Anterior cingulate cortex (tissue), 58 donors: ENCODE data around the gene SYNPR.
A peak's percentile ranks its signal among the peaks of the same experiment; 100 is the strongest.
"Not testable (repeated sequence)": the region's sequence is repeated elsewhere in the genome, so short reads cannot be mapped to it uniquely, and the experiment has no call there.

Source experiments
- DNase-seq, 58 donors: peaks; one replicate each; lab custom pipeline; 2025; lab: John Stamatoyannopoulos, UW

The SYNPR gene

GRCh38 chr3:63595221-63595620 is 317.1 kb downstream of the SYNPR start:
- DNase-seq: no peak

DNA sequence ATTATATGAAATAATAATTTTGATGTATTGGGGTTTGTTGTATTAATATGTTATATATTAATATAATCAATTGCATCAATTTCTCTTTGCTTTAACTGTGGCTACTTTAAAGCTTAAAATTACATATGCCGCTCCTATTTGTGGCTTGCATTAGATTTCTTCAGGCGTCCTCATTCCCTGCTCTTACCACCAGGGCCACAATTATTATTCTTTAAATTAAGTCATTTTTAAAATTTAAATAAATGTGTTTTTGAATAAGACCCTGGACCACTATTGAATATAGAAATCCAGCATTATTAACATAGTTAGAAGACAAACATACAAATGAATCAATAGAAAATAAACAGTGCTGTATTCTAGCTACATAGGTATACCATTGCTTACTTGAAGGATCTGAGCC is 318.9 kb downstream of the SYNPR start:
- DNase-seq: no peak

GRCh38 chr3:63607716-63608115 is 329.6 kb downstream of the SYNPR start:
- DNase-seq: no peak

DNA sequence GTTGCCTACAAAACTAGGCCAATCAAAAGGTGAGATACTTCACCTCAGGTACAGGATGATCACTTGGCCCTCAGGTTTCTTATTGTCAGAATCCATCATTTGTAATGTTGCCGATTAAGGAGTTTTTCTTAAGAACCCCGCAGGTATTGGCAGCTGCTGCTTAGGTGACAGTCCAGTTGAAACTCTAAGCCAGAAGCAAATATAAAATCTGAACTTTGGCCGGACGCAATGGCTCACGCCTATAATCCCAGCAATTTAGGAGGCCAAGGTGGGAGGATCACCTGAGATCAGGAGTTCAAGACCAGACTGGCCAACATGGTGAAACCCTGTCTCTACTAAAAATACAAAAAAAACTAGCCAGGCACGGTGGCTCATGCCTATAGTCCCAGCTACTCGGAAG is 331.3 kb downstream of the SYNPR start:
- DNase-seq: no peak

- DNase-seq: no peak
These were observed 331.7 kb downstream of the SYNPR start for GRCh38 chr3:63609834-63610233.

GRCh38 chr3:63611382-63611781 is 333.3 kb downstream of the SYNPR start:
- DNase-seq: no peak

DNA sequence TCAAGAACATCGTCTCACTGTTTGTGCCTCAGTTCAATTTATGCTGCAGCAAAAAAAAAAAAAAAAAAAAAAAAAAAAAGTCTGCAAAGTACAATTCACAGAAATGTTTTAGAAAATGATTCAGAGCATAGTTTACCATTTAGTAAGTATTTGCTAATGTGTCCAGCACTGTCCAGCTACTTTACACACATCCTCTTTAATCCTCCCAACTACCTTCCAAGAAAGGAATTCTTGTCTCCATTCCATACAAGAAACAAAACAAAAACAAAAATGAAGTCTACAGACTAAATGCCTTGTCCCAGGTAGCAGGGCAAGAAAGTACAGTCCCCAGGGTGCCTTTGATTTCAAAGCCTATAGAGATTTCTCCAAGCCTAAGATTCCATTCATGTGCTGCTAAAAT is 335.5 kb downstream of the SYNPR start:
- DNase-seq: no peak

- DNase-seq: no peak
These were observed 339.3 kb downstream of the SYNPR start for GRCh38 chr3:63617391-63617790.

GRCh38 chr3:63624941-63625560 is 346.9 kb downstream of the SYNPR start:
- DNase-seq: no peak

DNA sequence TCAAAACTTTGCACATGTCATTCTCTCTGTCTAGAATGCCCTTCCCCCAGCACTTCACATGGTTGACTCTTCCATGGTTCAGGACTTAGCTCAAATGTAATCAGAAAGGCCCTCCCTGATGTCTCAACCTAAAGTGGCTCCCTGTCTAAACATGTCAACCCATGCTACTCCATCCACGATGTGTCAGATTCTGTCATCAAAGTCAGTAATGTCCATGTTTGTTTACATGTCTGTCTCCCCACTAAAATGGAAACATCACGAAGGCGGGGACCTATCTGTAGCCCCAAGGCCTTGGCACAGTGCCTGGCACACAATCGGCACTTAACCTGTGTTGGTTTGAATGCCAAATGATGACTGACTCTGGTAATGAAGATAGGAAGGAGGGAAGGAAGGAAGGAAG is 353.6 kb downstream of the SYNPR start:
- DNase-seq: no peak

- no peak for DNase-seq
These were observed 357.1 kb downstream of the SYNPR start for GRCh38 chr3:63635186-63635585.

DNA sequence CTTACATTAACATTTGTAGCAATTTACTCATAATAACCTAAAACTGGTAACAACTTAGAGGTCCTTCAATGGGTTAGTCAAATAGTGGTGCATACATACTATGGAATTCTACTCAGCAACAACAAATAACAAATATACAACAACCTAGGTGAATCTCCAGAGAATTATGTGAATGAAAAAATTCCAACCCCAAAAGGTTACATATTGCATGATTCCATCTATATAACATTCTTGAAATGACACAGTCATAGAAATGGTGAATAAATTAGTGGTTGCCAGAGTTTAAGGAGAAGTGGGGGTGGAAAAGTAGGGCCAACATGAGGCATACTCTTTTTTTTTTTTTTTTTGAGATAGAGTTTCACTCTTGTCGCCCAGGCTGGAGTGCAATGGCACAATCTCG is 361.7 kb downstream of the SYNPR start:
- DNase-seq: no peak

DNA sequence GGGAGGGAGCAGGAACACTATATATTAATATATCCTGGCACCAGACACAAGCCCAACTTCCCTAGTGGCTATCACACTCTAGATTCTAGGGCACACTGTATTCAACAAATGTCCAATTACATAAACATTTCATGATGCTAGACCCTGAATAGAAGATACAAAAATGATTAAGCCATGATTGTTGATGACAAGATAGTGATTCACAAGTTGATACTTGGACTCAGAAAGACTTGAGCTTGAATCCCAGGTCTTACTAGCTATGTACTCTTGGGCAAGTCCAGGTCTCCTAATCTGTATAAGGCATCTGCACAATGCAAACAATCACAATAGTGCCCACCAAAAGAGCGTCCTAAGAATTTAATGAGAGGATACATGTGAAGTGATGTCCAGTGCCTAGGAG is 364.4 kb downstream of the SYNPR start:
- DNase-seq: no peak

DNA sequence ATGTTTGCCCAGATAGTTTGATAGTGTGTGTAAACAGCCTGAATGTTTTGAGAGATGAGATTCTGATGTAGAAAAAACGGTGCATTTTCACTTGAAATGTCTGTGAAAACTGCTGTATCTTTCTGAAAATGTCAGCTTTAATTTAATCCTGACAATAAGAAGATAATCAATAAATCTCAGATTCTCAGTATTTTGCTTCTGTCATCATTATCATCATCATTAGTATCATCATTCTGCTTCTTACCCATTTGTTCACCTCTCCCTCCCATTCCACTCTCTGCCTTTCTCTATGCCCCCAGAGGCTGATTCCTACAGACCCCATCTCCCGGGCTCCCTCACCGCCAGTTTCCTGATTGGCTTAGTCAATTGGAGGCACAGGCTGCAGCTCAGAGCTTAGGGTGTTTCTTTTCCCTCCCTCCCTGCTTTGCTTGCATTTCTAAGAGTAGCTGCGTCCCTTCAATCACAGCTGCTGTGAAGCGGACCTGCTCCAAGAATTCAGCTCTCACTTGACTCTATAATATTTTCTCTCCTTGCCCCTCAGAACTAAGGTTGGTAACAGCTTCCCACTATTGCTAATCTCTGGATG is 366.2 kb downstream of the SYNPR start:
- peak in 1 of 58 donors; percentile 8 for DNase-seq

DNA sequence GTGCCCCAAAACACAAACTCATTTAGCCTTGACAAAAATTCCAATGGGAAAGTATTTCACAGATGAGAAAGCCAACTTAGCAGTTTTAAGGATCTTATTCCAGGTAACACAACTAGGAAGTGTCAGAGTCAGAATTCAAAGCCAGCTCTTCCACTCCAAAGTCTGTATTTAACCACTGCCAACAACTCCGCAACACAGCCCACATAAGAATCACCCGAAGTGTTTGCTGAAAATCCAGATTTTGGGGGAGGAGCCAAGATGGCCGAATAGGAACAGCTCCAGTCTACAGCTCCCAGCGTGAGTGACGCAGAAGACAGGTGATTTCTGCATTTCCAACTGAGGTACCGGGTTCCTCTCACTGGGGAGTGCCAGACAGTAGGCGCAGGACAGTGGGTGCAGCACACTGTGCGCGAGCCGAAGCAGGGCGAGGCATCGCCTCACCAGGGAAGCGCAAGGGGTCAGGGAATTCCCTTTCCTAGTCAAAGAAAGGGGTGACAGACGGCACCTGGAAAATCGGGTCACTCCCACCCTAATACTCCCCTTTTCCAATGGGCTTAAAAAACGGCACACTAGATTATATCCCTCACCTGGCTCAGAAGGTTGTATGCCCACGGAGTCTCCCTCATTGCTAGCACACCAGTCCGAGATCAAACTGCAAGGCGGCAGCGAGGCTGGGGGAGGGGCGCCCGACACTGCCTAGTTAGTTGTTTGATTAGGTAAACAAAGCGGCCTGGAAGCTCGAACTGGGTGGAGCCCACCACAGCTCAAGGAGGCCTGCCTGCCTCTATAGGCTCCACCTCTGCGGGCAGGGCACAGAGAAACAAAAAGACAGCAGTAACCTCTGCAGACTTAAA is 367.0 kb downstream of the SYNPR start:
- DNase-seq: not testable (repeated sequence)

DNA sequence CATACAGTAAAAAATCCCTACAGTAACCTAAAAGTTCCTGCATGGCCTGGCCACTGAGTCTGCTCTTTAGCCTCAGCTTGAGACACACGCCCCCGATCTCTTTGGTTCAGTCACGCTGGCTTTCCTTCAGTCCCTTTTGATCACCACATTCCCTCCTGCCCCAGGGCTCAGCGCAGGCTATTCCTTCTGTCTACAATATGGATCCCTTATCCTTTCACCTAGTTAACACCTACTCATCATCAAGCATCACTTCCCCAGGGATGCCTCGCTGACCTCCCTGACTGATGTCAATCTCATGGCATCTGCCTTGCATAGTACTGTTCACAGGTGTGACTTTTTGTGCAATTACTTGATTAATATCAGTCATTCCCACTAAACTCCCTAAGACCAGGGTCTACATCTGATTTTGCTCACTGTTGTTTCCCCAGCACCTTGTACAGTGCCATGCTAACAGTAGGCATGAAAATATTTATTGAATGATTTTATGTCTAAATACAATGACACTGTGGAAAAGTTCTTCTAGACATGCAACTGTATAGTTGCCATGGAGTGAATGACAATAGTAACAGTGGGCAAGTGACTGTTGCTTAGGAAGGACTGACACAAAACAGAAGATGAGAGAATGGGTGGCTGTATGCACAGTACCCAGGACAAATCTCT is 374.1 kb downstream of the SYNPR start, which contains the start of gene SNTN:
Gene SNTN (plus strand): TSS at position 610 of the 660 bp plus-strand sequence. CDS start 13 bp downstream, at position 623.
- no peak for DNase-seq

DNA sequence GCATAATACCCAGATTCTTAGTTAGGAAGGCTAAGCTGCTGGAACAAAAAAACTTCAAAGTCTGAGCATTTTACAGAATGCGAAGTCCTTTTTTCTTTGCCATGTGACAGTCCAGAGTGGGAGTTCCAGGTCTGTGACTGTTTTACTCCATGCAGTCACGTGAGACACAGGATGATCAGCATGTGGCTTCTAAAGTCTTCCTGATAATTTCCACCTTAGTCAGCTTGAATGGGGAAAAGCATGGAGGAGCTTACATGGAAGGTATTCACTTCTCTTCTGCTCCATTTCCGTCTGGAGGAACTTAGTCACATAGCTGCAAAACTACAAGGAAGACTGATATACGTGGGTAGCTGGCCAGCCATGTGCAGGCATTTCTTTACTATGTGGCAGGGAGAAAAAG is 376.1 kb downstream of the SYNPR start:
- DNase-seq: no peak

- DNase-seq: no peak
These were observed 376.8 kb downstream of the SYNPR start for GRCh38 chr3:63654931-63655330.

DNA sequence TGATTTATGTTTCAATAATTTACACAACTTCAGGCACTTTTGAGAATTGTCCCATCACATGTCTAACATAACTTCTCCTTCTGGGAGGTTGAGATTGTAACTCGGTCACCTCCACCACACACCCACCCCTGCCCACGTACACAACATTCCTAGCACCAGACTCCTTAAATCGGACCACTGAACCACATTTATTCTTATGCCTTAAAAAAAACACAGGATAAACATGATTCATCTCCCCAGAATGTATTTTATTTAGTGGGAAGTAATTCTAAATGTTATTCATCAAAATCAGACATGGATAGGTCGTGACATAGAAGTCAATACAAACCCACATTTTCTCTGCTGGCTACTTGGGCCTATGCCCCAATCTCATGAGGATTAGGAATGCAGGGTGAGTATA is 377.4 kb downstream of the SYNPR start:
- DNase-seq: no peak

- no peak for DNase-seq
These were observed 378.7 kb downstream of the SYNPR start for GRCh38 chr3:63656786-63657185.

GRCh38 chr3:63661242-63661641 is 383.1 kb downstream of the SYNPR start:
- no peak for DNase-seq
